GM18505 (cell line): Measurements from ENCODE around the gene TMEM43.
"Not testable (repeated sequence)": the region's sequence is repeated elsewhere in the genome, so short reads cannot be mapped to it uniquely, and the experiment has no call there.

Experiments used
- ATAC-seq: cut with Tn5 transposase; IDR thresholded peaks from one replicate; pipeline ENCODE4 v1.9.1; 2021; ENCODE audit not compliant: unreplicated experiment
- POLR2A ChIP-seq: IDR thresholded peaks from 4 replicates; pipeline ENCODE4 v1.6.1; 2011; ENCODE audit warnings: borderline replicate concordance; ENCODE audit not compliant: insufficient read depth, insufficient read length; ENCODE audit errors: extremely low read depth

TMEM43 gene

DNA sequence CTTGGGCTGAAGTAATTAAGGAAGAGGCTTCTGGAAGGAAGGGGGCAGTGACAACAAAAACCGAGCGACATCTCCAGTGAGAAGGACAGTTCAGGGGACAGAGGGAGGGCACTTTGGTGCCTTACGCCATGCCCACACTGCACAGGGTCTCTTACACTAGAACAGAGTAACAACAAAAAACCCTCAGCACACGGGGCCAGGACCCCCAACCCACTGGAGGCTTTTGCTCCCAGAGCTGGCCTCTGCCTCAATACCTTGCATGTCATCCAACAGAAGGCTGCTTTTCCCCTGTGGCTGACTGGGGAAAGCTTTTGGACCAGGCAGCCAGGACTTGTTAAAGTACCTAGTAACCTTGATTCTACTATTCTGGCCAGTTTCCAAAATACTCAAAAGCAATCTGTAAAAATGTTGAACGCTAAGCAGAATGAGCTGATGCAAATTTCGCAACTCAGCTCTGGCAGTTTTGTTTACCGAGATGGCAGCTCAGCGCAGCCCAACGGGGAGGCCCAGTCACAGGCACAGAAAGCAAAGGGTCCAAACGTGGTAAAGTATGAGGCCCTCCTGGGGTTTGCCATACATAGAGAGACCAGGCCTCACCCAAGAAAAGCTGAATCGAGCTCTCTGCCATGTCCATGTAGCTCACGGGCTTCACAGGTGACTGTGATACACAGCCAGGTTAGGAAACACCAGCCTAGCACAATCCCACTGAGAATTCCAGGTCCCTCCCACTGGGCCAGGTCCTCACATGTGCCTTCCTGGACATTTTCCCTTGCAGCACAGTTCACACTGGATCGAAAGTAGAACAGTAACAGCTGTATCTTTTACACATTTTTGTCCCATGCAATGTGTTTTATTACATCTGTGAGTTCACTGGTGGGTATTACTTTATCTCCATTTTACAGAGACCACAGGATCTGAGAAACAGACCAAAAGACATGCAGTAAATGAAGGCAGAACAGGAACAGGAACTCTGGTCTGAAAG, 6.2 kb upstream of the TMEM43 start:
- TF ChIP-seq POLR2A: no peak
- ATAC-seq: no peak

DNA sequence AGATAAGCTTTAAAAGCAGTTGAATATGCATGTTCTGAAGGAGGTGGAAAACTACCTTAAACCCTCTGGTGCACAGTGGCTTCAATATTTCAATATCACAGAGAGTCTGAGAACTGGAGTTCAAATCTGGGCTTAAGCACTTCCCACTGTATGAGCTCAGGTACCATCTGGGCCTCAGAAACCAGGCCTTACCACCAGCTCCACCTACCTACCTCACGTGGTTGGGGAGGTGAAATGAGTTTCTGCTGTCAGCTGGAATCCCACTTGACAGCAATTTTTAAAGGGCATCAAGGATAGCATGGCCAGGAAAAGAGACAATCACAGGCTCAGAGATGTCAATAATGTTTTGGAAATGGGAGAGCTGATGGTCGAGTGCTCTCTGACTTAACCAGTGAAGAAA, 5.2 kb upstream of the TMEM43 start:
- no peak for TF ChIP-seq POLR2A
- ATAC-seq: no peak

- TF ChIP-seq POLR2A: no peak
- no peak for ATAC-seq
These were observed 4.5 kb upstream of the TMEM43 start for GRCh38 chr3:14120111-14120920.

DNA sequence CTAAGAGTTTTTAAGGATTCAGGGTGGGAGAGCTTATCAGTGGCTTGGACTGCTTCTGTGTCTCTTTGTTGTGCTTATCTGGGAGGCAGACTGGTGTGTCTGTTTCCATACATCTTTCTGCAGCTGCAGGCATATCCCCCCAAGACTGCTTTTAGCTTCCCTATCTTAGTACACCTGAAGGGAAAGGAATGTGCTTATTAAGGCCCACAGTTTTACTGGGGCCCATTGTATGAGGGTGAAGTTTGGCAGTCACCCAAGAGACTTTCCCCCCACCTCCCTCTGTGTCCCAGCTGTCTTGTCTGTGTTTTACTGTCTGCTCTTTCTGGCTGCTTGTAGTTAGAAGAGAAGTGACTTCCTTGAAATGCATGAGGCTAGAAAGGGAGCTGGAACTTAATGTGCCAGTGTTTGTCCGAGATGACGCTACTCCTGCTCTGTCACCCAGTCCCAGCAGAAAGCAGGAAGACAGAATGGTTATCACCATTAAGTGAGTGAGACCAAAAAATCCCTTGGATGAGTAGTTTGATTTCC, 3.9 kb upstream of the TMEM43 start:
- ATAC-seq: not testable (repeated sequence)

- ATAC-seq: no peak
- TF ChIP-seq POLR2A: no peak
These were observed 3.0 kb upstream of the TMEM43 start for GRCh38 chr3:14121859-14122258.

DNA sequence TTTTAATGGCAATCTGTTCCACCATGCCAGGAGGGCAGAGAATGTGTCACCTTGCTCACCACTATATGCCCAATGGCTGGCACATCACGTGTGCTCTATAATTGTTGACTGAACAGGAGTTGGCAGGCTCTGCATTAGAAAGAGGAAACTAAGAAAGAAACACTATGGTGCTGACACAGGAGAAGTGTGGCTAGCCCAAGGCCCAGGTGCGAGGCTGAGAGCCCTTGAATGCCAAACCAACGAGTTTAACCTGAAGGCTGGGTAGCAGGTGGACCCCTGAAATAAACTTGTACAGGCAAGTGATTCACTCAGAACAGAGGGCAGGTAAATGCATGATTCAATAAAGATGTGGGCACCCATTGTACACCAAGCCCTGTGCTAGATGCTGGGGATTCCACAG, 2.6 kb upstream of the TMEM43 start:
- no peak for ATAC-seq
- TF ChIP-seq POLR2A: no peak

DNA sequence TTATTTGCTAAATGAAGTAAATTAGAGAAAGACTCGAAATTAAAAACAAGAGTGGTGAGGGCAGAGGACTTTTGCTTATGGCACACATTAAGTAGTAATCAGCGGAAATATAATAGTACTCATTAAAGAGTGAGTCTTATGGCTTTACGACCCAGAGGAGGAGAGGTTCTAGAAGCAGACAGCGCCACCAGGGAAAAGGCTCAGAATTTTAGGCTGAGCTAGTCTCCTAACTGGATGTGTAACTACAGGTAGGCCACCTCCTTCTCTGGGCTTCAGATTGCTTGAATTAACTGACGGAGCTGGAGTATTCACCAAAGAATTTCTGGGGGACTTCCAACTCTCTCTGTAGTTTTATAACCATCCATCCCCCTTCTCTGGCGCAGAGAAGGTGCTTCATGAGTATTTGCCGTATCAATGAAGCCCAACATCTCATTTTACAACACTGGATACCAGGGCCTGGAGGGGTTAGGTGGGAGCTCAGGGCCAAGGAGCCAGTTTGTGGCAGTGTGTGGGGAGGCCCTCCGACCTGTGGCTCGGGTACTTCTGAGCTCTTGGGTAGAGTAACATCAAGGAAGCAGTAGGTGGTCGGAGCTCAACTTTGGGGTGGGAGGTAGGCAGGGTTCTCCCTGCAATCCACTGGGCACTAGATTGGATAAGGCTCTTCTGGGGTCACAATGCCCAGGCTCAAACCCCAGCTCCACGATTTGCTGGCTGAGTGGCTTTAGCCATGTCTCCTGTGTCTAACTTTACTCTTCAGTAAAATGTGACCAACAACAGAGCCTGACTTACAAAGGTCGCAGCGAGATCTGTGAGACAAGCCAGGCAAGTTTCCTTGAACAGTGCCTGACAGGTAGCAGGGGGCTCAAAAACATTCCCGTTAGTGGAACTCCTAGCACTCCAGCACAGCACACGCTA, 1.3 kb upstream of the TMEM43 start:
- no peak for ATAC-seq
- TF ChIP-seq POLR2A: no peak

DNA sequence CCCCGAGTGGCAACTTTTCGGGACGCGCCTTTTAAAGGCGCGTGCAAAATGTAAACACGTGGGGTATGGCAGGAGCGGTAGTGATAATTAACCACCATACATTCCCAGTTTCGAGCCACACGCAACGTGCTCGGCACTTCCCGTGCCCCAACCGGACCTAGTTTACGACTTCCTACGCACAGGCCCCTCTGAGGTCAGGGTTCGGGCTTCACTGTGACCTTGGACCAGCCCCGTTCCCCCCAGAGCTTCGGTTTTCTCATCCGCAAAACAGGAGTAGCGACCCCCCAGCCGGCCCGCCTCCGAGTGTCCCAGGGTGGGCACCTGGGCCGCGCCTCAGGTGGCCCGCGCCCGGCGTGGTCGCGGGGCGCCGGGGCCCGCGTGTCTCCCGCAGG, 633 bp upstream of the TMEM43 start:
- peak; percentile 59 for TF ChIP-seq POLR2A
- peak; percentile 24 for ATAC-seq

- no peak for TF ChIP-seq POLR2A
- ATAC-seq: peak; percentile 29
These were observed 553 bp downstream of the TMEM43 start for GRCh38 chr3:14125193-14126016.

DNA sequence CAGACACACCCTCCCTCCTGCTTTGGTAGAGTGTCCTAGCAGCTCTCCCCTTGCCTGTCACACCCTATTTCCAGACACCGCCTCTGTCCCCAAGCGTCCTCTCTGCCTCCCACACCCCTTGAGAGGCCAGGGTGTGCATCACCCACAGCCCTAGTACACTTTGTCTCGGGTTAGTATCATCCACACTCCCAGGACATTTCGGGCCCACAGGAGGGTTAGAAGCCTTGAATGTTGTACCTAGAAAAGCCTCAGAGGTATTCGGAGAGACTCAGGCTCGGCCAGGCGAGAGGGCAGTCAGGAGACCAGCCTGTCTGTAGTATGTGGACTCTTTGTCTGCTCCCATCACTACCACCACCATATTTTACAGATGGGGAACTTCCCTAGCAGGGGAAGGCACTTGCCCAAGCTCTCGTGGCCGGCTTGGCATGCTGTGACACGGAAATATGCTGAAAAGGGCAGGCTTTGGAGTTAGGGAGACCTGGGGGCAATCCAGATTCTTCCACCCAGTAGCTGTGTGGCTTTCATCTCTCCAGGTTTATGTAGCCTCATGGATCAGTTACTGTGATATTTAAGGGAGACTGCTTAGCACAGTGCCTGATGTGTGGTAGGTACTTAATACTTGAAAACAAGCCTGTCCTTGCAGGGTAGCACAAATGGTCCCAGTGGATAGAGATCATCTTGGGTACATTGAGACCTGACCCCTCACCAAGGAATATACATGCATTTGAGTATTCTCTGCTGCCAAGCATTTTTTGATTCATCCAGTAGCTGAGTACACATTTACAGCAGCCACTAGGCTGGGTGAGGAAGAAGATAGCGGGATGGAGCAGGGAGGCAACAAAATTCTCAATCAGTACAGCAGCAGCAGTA, 1.4 kb downstream of the TMEM43 start:
- ATAC-seq: no peak
- no peak for TF ChIP-seq POLR2A

GRCh38 chr3:14126887-14127505, 2.1 kb downstream of the TMEM43 start:
- no peak for TF ChIP-seq POLR2A
- ATAC-seq: no peak

- ATAC-seq: no peak
- no peak for TF ChIP-seq POLR2A
These were observed 2.8 kb downstream of the TMEM43 start for GRCh38 chr3:14127516-14128161.
